Bronchial epithelial cell (primary cell): ENCODE results near the gene DAPP1. TPM values are rescaled to one million over a fixed set of nuclear protein-coding genes. Genes with fewer than 3 reads are reported as not detected.

Source experiments
- DNase-seq: peaks from one replicate; pipeline ENCODE4 v3.0.0-alpha.2; 2010; ENCODE audit warnings: low read depth
- FAIRE-seq: peaks from 2 replicates; lab custom pipeline; 2011; peaks lifted over from hg19 to GRCh38; lab: Jason Lieb, UNC
- H3K27me3 ChIP-seq: 2 replicates; pipeline ENCODE4 v1.5.1; 2011; ENCODE audit warnings: low read length; ENCODE audit not compliant: control insufficient read depth, insufficient read depth
- H3K36me3 ChIP-seq: 2 replicates; pipeline ENCODE4 v1.5.1; 2011; ENCODE audit warnings: low read length; ENCODE audit not compliant: control insufficient read depth, insufficient read depth
- H3K4me3 ChIP-seq: 2 replicates; pipeline ENCODE4 v1.5.1; 2011; ENCODE audit warnings: mild to moderate bottlenecking, low read depth, low read length, control low read depth
- total RNA-seq: library from RNA; depleted of rRNA; stranded (reverse); fragments of >200 nt; gene quantifications from 2 replicates; pipeline ENCODE4 v1.2.1, GENCODE V29; 2014
- TF ChIP-seq, protein P1 (sequence below): IDR thresholded peaks from 2 replicates; pipeline ENCODE4 v1.5.1; 2011; ENCODE audit warnings: mild to moderate bottlenecking, moderate library complexity, low read length, control low read depth, inconsistent platforms; ENCODE audit not compliant: insufficient read depth, severe bottlenecking

The DAPP1 gene
- total RNA-seq, 1 donor from 2014 or later: 31.3 TPM

DNA sequence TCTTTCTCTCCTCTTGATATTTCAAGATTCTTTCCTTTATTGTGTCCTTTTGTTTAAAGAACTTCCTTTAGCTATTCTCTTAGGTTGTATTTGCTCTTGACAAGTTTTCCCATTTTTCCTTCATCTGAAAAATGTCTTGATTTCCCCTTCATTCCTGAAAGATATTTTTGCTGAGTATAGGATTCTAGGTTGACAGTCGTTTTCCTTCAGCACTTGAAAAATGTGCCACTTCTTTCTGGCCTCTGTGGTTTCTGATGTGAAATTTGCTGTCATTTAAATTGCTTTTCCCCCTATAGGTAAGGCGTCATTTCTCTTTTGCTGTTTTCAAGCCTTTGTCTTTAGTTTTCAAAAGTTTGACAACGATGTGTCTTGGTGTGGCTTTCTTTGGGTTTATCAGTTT lies 100.9 kb downstream of the DAPP1 start:
- FAIRE-seq (no peak), DNase-seq (no peak)
- H3K27me3 ChIP-seq: no peaks in the 10 kb centered on the region
- H3K36me3 ChIP-seq: peaks cover 6% of the 10 kb centered on the region
- no peak overlapping the region for H3K4me3 ChIP-seq
- TF ChIP-seq, protein P1, sequence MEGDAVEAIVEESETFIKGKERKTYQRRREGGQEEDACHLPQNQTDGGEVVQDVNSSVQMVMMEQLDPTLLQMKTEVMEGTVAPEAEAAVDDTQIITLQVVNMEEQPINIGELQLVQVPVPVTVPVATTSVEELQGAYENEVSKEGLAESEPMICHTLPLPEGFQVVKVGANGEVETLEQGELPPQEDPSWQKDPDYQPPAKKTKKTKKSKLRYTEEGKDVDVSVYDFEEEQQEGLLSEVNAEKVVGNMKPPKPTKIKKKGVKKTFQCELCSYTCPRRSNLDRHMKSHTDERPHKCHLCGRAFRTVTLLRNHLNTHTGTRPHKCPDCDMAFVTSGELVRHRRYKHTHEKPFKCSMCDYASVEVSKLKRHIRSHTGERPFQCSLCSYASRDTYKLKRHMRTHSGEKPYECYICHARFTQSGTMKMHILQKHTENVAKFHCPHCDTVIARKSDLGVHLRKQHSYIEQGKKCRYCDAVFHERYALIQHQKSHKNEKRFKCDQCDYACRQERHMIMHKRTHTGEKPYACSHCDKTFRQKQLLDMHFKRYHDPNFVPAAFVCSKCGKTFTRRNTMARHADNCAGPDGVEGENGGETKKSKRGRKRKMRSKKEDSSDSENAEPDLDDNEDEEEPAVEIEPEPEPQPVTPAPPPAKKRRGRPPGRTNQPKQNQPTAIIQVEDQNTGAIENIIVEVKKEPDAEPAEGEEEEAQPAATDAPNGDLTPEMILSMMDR: no peak

DNA sequence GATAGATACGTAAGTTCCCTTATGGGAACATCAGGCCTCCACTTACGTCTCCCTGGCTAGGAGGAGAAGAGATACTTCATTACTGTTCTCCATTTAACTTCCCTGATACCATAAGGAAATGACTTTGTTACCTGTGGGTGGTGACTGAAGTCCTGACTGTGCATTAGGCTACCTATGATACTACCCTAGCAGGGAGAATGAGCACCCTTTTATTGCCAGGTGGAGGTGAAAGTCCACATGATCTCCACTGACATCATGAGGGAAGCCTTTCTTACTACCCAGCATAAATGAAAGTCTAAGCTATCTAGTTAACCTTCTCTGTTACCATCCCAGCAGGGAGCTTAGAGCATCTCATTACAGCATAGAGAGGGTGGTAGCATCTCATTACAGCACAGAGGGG lies 102.0 kb downstream of the DAPP1 start:
- H3K27me3 ChIP-seq: no peaks in the 10 kb centered on the region
- H3K4me3 ChIP-seq: no peak overlapping the region
- TF ChIP-seq, protein P1: no peak
- no peak for DNase-seq
- FAIRE-seq: no peak
- peaks cover 8% of the 10 kb centered on the region for H3K36me3 ChIP-seq

Other genes with a start within 250 kb of the DAPP1 start
- gene MTTP, start 242.0 kb upstream of the DAPP1 start, total RNA-seq: under 0.01 and 0.38 TPM in 2 replicates
- under 0.01 TPM in 2 replicates for gene C4orf54, start 159.0 kb upstream of the DAPP1 start, total RNA-seq
- 45.4 and 64.2 TPM in 2 replicates for gene LAMTOR3, start 77.6 kb downstream of the DAPP1 start, total RNA-seq
- gene DNAJB14, start 129.8 kb downstream of the DAPP1 start, total RNA-seq: 32.1 and 32.9 TPM in 2 replicates
- gene H2AZ1, start 133.4 kb downstream of the DAPP1 start, total RNA-seq: 222 and 276 TPM in 2 replicates